Suprapubic skin (tissue), 4 donors: ENCODE data around the gene COL6A3.

Source experiments
- EP300 ChIP-seq: sonication (generic); formaldehyde crosslinking; IDR thresholded peaks from one replicate; pipeline ENCODE4 v1.6.1; 2017; ENCODE audit warnings: antibody characterized with exemption
- POLR2A ChIP-seq, 2 donors: fragments of 450-650 bp; IDR thresholded peaks; one replicate each; pipeline ENCODE4 v1.6.1; 2017; ENCODE audit warnings: antibody characterized with exemption in 2 of 2, mild to moderate bottlenecking in 2 of 2, moderate library complexity in 2 of 2
- POLR2AphosphoS5 ChIP-seq, 3 donors: sonication (generic); formaldehyde crosslinking; IDR thresholded peaks; one replicate each; pipeline ENCODE4 v1.6.1; 2017; ENCODE audit warnings: antibody characterized with exemption in 3 of 3
- TF ChIP-seq, protein P1 (sequence below), 2 donors: fragments of 200-600 bp in 1 of 2; fragments of 450-650 bp in 1 of 2; sonication (generic) in 1 of 2; IDR thresholded peaks; one replicate each; pipeline ENCODE4 v1.5.1; 2016 to 2019; ENCODE audit warnings: antibody characterized with exemption in 2 of 2, mild to moderate bottlenecking in 1 of 2, moderate library complexity in 1 of 2

- TF ChIP-seq, protein P1, sequence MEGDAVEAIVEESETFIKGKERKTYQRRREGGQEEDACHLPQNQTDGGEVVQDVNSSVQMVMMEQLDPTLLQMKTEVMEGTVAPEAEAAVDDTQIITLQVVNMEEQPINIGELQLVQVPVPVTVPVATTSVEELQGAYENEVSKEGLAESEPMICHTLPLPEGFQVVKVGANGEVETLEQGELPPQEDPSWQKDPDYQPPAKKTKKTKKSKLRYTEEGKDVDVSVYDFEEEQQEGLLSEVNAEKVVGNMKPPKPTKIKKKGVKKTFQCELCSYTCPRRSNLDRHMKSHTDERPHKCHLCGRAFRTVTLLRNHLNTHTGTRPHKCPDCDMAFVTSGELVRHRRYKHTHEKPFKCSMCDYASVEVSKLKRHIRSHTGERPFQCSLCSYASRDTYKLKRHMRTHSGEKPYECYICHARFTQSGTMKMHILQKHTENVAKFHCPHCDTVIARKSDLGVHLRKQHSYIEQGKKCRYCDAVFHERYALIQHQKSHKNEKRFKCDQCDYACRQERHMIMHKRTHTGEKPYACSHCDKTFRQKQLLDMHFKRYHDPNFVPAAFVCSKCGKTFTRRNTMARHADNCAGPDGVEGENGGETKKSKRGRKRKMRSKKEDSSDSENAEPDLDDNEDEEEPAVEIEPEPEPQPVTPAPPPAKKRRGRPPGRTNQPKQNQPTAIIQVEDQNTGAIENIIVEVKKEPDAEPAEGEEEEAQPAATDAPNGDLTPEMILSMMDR (IDR thresholded peaks at IDR 0.05) = no peak
- no peak for TF ChIP-seq POLR2AphosphoS5 (IDR thresholded peaks at IDR 0.05)
- TF ChIP-seq POLR2A (IDR thresholded peaks at IDR 0.05) = no peak
- TF ChIP-seq EP300 = no peak
Measured at GRCh38 chr2:237458519-237458918, 44.6 kb upstream of the COL6A3 start.
